Lower leg skin (tissue), 4 donors: ENCODE results near the gene CAMK2G. TPM values are rescaled to one million over a fixed set of nuclear protein-coding genes. Genes with fewer than 3 reads are reported as not detected.

Experiments
- DNase-seq, 2 donors: peaks; one replicate each; pipeline ENCODE4 v3.0.0-alpha.2; 2019; ENCODE audit warnings: low spot score in 2 of 2
- H3K4me3 ChIP-seq: fragments of 200-600 bp; sonication (generic); 2 replicates; pipeline ENCODE4 v1.5.1; 2017; ENCODE audit warnings: mild to moderate bottlenecking, low read depth; ENCODE audit not compliant: poor library complexity, severe bottlenecking
- CTCF ChIP-seq, 3 donors: fragments of 450-650 bp; IDR thresholded peaks; one replicate each; pipeline ENCODE4 v1.5.1; 2016; ENCODE audit warnings: antibody characterized with exemption in 3 of 3, mild to moderate bottlenecking in 3 of 3, moderate library complexity in 2 of 3
- POLR2A ChIP-seq, 2 donors: fragments of 450-650 bp; IDR thresholded peaks; one replicate each; pipeline ENCODE4 v1.6.1; 2016 to 2017; ENCODE audit warnings: antibody characterized with exemption in 2 of 2, mild to moderate bottlenecking in 1 of 2, moderate library complexity in 1 of 2
- WGBS, 2 donors: methylation state at CpG; one replicate each; pipeline ENCODE4 v1.1.5; 2018; 5-methylcytosine and 5-hydroxymethylcytosine counted together
- intact Hi-C: fragments of 100-400 bp; cut with DNase I; formaldehyde crosslinking; loops from one replicate; pipeline ENCODE4 v1.15.0; 2023; ENCODE audit warnings: low total_unique reads
- total RNA-seq, 4 donors: library from RNA; depleted of rRNA; stranded (reverse); fragments of >200 nt; gene quantifications; one replicate each; pipeline ENCODE4 v1.1.0, GENCODE V29; 2016

Gene CAMK2G
- total RNA-seq, 4 donors from 2014 or later = 20.0 to 27.9 (median 24.2) TPM

- intact Hi-C loops = no loop called here
- H3K4me3 ChIP-seq = no peak overlapping the region
- DNase-seq = no peak
- TF ChIP-seq POLR2A (IDR thresholded peaks at IDR 0.05) (no peak), CTCF (IDR thresholded peaks at IDR 0.05) (no peak)
- WGBS, 2 donors = 58 to 64% methylated on average over 5 of the region's 5 CpGs
Measured at GRCh38 chr10:73819081-73819480, 55.3 kb downstream of the CAMK2G start.

- H3K4me3 ChIP-seq = no peak overlapping the region
- no peak for DNase-seq
- intact Hi-C loops = no loop called here
- WGBS, 2 donors = 49 to 73% methylated on average over 8 to 9 of the region's 10 CpGs
- no peak for TF ChIP-seq POLR2A (IDR thresholded peaks at IDR 0.05)
- TF ChIP-seq CTCF (IDR thresholded peaks at IDR 0.05) = no peak
Measured at GRCh38 chr10:73818402-73818801, 56.0 kb downstream of the CAMK2G start.

- intact Hi-C loops = no loop called here
- TF ChIP-seq CTCF (IDR thresholded peaks at IDR 0.05) = no peak
- TF ChIP-seq POLR2A (IDR thresholded peaks at IDR 0.05) = no peak
- WGBS, 2 donors = 71 to 80% methylated on average over 5 of the region's 5 CpGs
- DNase-seq = no peak
- H3K4me3 ChIP-seq = no peak overlapping the region
Measured at GRCh38 chr10:73817826-73818225, 56.5 kb downstream of the CAMK2G start.

GRCh38 chr10:73816917-73817729, 57.2 kb downstream of the CAMK2G start:
- H3K4me3 ChIP-seq = no peak overlapping the region
- intact Hi-C loops = no loop called here
- TF ChIP-seq CTCF (IDR thresholded peaks at IDR 0.05) (no peak), POLR2A (IDR thresholded peaks at IDR 0.05) (no peak)
- no peak for DNase-seq
- WGBS, 2 donors = 56 to 64% methylated on average over 10 of the region's 10 CpGs

- DNase-seq = no peak
- no peak overlapping the region for H3K4me3 ChIP-seq
- TF ChIP-seq POLR2A (IDR thresholded peaks at IDR 0.05) (no peak), CTCF (IDR thresholded peaks at IDR 0.05) (no peak)
- intact Hi-C loops = no loop called here
Measured at GRCh38 chr10:73815719-73816030, 58.7 kb downstream of the CAMK2G start.
